ENCODE data around the gene CCHCR1.

Gene CCHCR1

GRCh38 chr6:31149827-31150447 lies 7.7 kb downstream of the CCHCR1 start:
- Histone ChIP-seq H3K4me1 (no peaks in the 10 kb centered on the region), H3K9me3 (ENCODE audit: control insufficient read depth, low read length) (no peaks in the 10 kb centered on the region), H3K27me3 (ENCODE audit: control insufficient read depth, insufficient read depth, low read length) (no peaks in the 10 kb centered on the region), H2AFZ (no peak overlapping the region), H3K36me3 (ENCODE audit: control insufficient read depth, insufficient read depth, low read length) (no peaks in the 10 kb centered on the region), H3K27ac (no peak overlapping the region), H3K4me2 (ENCODE audit: low read length) (no peak overlapping the region), H3K9ac (no peak overlapping the region), H3K4me3 (ENCODE audit: low read depth, low read length) (no peak overlapping the region), H3K79me2 (no peaks in the 10 kb centered on the region)
- no peak for TF ChIP-seq CTCF (IDR thresholded peaks at IDR 0.05)

- Histone ChIP-seq H3K79me2 (no peaks in the 10 kb centered on the region), H3K4me3 (ENCODE audit: low read depth, low read length) (no peak overlapping the region), H3K27ac (no peak overlapping the region), H3K27me3 (ENCODE audit: control insufficient read depth, insufficient read depth, low read length) (no peaks in the 10 kb centered on the region), H3K36me3 (ENCODE audit: control insufficient read depth, insufficient read depth, low read length) (no peaks in the 10 kb centered on the region), H3K9me3 (ENCODE audit: control insufficient read depth, low read length) (no peaks in the 10 kb centered on the region), H3K4me1 (no peaks in the 10 kb centered on the region), H3K4me2 (ENCODE audit: low read length) (no peak overlapping the region), H3K9ac (no peak overlapping the region), H2AFZ (no peak overlapping the region)
- no peak for TF ChIP-seq CTCF (IDR thresholded peaks at IDR 0.05)
These were observed 12.2 kb downstream of the CCHCR1 start for GRCh38 chr6:31145386-31145785.

GRCh38 chr6:31144970-31145340 lies 12.6 kb downstream of the CCHCR1 start:
- H3K79me2 ChIP-seq, result no peaks in the 10 kb centered on the region
- TF ChIP-seq CTCF (IDR thresholded peaks at IDR 0.05), result no peak
- H3K4me2 ChIP-seq (ENCODE audit: low read length), result no peak overlapping the region
- no peak overlapping the region for H3K27ac ChIP-seq
- H3K4me1 ChIP-seq, result no peaks in the 10 kb centered on the region
- H3K9me3 ChIP-seq (ENCODE audit: control insufficient read depth, low read length), result no peaks in the 10 kb centered on the region
- no peak overlapping the region for H3K9ac ChIP-seq
- H2AFZ ChIP-seq, result no peak overlapping the region
- H3K27me3 ChIP-seq (ENCODE audit: control insufficient read depth, insufficient read depth, low read length), result no peaks in the 10 kb centered on the region
- H3K4me3 ChIP-seq (ENCODE audit: low read depth, low read length), result no peak overlapping the region
- H3K36me3 ChIP-seq (ENCODE audit: control insufficient read depth, insufficient read depth, low read length), result no peaks in the 10 kb centered on the region

GRCh38 chr6:31144296-31144969 lies 13.2 kb downstream of the CCHCR1 start:
- no peaks in the 10 kb centered on the region for H3K4me1 ChIP-seq
- H3K9me3 ChIP-seq (ENCODE audit: control insufficient read depth, low read length), result no peaks in the 10 kb centered on the region
- H3K79me2 ChIP-seq, result no peaks in the 10 kb centered on the region
- H3K9ac ChIP-seq, result no peak overlapping the region
- H3K4me3 ChIP-seq (ENCODE audit: low read depth, low read length), result no peak overlapping the region
- no peak overlapping the region for H3K27ac ChIP-seq
- no peak overlapping the region for H3K4me2 ChIP-seq (ENCODE audit: low read length)
- no peaks in the 10 kb centered on the region for H3K27me3 ChIP-seq (ENCODE audit: control insufficient read depth, insufficient read depth, low read length)
- TF ChIP-seq CTCF (IDR thresholded peaks at IDR 0.05), result no peak
- no peak overlapping the region for H2AFZ ChIP-seq
- no peaks in the 10 kb centered on the region for H3K36me3 ChIP-seq (ENCODE audit: control insufficient read depth, insufficient read depth, low read length)

GRCh38 chr6:31143148-31143547 lies 14.5 kb downstream of the CCHCR1 start:
- no peaks in the 10 kb centered on the region for H3K79me2 ChIP-seq
- no peak for TF ChIP-seq CTCF (IDR thresholded peaks at IDR 0.05)
- no peak overlapping the region for H2AFZ ChIP-seq
- H3K27ac ChIP-seq, result no peak overlapping the region
- no peaks in the 10 kb centered on the region for H3K27me3 ChIP-seq (ENCODE audit: control insufficient read depth, insufficient read depth, low read length)
- no peak overlapping the region for H3K4me2 ChIP-seq (ENCODE audit: low read length)
- H3K9ac ChIP-seq, result no peak overlapping the region
- H3K4me3 ChIP-seq (ENCODE audit: low read depth, low read length), result no peak overlapping the region
- no peaks in the 10 kb centered on the region for H3K4me1 ChIP-seq
- no peaks in the 10 kb centered on the region for H3K36me3 ChIP-seq (ENCODE audit: control insufficient read depth, insufficient read depth, low read length)
- no peaks in the 10 kb centered on the region for H3K9me3 ChIP-seq (ENCODE audit: control insufficient read depth, low read length)
